HG03095 (cell line): ENCODE results near the gene HOXB2.

Experiments used
- ATAC-seq: cut with Tn5 transposase; IDR thresholded peaks from one replicate; pipeline ENCODE4 v1.9.1; 2021; ENCODE audit warnings: moderate library complexity; ENCODE audit not compliant: unreplicated experiment

Gene HOXB2

GRCh38 chr17:48579471-48579759 is 34.5 kb upstream of the HOXB2 start:
- ATAC-seq: no peak

GRCh38 chr17:48578616-48579470 is 33.9 kb upstream of the HOXB2 start:
- no peak for ATAC-seq

GRCh38 chr17:48577946-48578615 is 33.2 kb upstream of the HOXB2 start, which contains the start of gene HOXB4:
Gene HOXB4, minus strand, starts transcription at chr17:48578350. Its CDS starts 31 bp downstream, at chr17:48578319.
- ATAC-seq: no peak

DNA sequence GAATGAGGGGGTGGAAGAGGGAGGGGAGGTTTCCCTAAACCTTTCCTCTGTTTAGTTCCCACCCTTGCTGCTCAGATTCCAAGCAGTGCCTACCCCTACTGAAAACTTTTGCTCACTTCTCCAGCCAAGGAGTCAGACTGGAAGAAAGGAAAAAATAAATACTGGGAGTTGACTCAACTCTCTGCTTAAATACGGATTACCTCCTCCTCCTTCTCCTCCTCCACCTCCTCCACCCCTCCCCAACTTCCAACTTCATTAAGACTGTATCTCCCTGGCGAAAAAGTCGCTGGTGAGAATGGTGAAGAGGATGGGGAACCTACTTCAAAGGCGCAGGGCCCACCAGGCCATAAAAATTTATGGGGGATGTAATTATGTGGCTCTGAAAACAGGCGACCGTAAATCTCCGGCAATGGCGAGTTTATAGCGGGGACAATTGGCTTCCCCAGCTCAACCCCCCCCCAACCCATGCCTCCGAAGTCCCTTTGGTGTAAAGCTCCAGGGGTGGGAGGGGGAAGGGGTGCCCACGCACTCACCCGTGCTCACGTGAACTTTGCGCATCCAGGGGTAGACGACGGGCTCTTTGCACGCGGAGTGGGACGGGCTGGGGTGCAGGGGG is 32.5 kb upstream of the HOXB2 start:
- ATAC-seq: no peak

GRCh38 chr17:48576479-48577309 is 31.8 kb upstream of the HOXB2 start:
- ATAC-seq: no peak

DNA sequence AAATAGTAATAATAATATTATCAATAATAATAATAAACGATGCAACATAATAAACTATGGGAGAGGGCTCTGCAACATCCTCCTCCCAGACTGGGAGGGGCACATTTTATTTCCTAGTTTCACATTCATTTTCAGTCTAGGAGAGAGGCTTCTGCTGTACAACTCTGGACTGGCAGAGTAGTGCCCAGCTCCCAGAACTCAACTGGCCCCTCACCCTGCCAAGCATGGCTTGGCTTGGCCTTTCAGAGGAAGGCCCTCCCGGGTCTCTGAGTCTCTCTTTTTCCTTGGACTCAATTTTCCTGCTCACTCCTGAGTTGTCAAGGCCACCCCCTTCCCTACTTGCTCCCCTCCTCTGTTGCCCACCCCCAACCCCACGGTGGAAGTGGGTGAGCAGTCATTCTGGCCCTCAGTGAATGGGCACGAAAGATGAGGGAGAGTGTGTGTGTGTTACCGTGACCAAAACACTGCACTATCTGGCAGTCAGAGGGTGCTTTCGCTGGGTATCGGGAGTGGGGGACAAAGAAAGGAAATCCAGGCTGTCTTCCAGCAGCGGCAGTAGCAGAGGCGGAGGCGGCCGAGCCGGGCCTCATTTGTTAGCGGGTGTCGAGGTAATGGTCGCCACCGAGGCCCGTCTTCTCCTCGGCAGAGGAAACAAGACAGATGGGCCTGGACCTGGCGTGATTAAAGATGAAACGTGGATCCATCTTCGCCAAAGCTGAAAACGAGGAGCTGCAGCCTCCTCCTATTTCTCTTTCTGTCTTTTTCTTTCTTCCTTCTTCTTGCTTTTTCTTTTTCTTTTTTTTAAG is 31.0 kb upstream of the HOXB2 start:
- no peak for ATAC-seq

DNA sequence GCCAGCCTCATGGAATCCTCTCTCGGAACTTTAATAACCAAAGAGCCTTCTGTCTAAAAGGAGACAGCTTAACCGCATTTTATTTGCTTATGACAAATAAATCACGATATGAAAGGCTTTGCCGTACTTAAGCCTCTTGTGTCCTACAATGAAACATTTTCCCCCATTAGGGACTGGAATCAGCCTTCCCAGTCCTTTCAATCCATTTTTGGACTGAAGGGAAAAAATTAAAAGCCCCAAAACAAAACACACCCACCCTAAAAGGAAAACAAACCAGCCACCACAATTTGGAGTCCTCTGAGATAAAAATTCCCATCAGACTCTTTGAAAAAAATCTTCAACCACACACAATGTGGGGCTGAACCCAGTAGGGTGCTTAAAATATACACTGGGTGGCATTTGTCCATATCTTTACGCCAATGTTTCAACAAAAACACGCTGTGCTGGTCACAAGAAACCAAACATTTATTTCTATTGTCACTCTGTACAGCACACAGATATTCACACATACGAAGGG is 30.2 kb upstream of the HOXB2 start:
- no peak for ATAC-seq

DNA sequence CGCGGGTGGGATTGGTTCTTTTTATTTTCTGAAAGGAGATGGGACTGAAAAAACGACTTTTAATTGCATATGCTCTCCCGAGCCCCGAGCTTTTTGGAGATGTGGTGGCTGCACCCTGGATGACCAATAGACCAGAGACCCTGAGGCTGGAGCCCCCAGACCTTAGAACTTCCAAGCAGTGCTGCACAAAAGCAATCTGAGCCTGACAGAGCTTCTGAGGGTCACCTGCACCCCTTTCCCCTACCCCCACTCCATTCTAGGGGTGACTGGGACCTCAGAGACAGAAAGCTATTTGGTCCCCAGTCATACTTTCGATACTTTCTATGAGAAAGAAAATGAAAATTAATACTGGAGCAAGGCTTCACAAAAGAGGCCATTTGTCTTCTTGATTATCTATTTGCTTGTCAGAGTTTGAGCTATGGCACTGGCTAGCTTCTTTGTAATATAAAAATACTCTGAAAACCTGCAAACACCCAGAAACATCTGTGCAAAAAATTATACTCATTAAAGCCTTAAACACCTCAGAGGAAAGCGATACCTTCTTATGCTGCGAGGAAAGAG is 29.7 kb upstream of the HOXB2 start:
- no peak for ATAC-seq

- ATAC-seq: no peak
These were observed 27.0 kb upstream of the HOXB2 start for GRCh38 chr17:48571826-48572417.

DNA sequence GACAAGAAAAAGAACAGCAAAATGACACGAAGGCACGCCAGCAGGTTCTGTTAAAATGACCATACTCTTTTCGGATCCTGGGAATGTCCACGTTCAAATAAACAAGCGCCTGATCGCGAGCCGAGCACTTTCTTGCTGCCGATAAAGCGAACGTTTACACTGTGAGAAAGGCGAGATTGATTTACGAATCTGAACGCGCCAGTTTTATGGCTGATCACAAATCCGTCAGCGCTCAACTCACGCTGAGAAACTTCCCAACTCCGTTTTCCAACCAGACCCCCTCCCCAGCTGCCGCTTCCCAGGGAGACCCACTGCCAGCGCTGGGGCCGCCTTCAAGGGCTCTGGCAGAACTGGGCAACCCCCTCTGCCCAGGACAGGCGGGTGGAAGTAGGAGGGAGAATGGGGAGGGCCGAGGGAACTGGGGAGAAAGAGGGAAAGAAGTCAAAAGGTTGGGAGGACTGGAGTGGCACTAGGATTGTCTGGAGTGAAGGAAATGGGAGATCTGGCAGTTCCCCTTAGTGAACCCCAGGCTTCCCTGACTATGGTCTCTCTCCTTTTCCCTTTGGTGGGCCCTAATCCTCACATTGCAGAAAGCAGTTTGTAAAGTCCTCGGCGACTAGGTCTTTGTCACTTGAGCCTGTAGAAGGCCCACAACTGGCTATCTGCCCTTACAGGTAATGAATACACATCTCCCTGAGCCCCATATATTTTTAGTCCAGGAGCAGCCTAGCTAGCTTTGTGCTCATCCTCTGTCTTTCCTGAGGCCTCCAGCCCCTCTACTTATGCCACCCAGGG is 26.3 kb upstream of the HOXB2 start:
- no peak for ATAC-seq

- ATAC-seq: no peak
These were observed 25.6 kb upstream of the HOXB2 start for GRCh38 chr17:48570325-48571023.

DNA sequence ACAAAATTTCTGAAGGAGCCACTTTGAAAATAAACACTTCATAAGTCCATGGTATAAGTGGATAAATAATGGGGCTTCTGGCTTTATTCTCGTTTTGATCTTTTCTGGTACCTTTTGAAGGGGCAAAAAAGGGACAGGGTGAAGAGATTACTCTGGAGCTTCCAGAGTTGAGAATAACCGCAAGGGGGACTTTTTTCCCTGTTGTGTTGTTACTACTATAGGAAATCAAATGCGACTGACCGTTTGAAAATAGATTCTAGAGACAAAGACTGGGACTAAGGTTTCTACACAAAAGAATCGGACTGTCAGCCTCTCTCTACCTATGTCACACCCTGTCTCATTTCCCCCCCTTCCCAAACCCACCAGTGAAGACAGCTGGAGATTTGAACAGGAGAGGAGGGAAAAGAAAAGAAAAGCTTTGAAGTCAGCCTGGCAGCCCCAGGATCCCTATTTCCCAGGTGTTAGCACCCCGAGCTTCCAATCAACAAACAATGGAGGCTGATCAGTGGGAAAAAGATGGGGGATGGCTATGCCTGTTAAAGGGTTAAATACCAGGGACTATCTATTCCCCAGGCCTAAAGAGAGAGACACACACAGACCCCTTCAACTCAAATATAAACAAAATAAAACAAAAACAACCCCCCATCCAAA is 24.9 kb upstream of the HOXB2 start:
- no peak for ATAC-seq

DNA sequence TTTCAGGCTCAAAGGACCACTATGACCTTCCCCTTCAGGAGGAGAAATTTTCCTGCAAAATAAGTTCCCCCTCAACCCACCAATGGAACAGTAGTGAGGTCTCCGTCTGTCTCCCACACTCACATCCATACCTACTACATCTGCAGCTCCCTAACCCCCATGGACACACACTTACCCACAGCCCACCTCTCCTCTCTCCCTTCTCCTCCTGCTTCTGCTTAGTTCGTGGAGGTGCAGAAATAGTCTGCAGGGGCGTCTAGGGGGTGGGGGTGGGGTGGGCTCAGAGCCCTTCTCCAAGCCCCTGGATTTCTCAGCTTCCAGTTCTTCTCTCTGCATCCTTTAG is 24.3 kb upstream of the HOXB2 start:
- no peak for ATAC-seq

GRCh38 chr17:48568499-48569239 is 23.8 kb upstream of the HOXB2 start:
- no peak for ATAC-seq

- ATAC-seq: no peak
These were observed 22.9 kb upstream of the HOXB2 start for GRCh38 chr17:48567646-48568354.

- no peak for ATAC-seq
These were observed 22.3 kb upstream of the HOXB2 start for GRCh38 chr17:48567209-48567608.
